Stimulated activated CD8-positive, alpha-beta memory T cell treated with anti-CD3 and anti-CD28 coated beads, Interleukin-4, amount 100 ng/mL, for 48 hours (primary cell): Measurements from ENCODE around the gene SLC11A2.

Experiments used
- DNase-seq: peaks from one replicate; pipeline ENCODE4 v3.0.0-alpha.2; 2020

SLC11A2 gene

GRCh38 chr12:51025836-51026638 is at the start of gene SLC11A2:
Gene SLC11A2, minus strand, starts transcription at chr12:51026384. Its CDS starts 15,656 bp downstream, at chr12:51010728.
- DNase-seq, result peak; percentile 95

GRCh38 chr12:51075390-51075789 is 49.2 kb upstream of the SLC11A2 start:
- no peak for DNase-seq

- DNase-seq, result no peak
Measured at GRCh38 chr12:51071663-51072062, 45.5 kb upstream of the SLC11A2 start.

GRCh38 chr12:51070004-51070403 is 43.8 kb upstream of the SLC11A2 start:
- no peak for DNase-seq

- DNase-seq, result no peak
Measured at GRCh38 chr12:51067771-51068170, 41.6 kb upstream of the SLC11A2 start.

- DNase-seq, result no peak
Measured at GRCh38 chr12:51067229-51067628, 41.0 kb upstream of the SLC11A2 start.

GRCh38 chr12:51065530-51065929 is 39.3 kb upstream of the SLC11A2 start:
- DNase-seq, result no peak

GRCh38 chr12:51062631-51063397 is 36.6 kb upstream of the SLC11A2 start:
- no peak for DNase-seq

GRCh38 chr12:51059086-51059485 is 32.9 kb upstream of the SLC11A2 start:
- no peak for DNase-seq

GRCh38 chr12:51056242-51056641 is 30.1 kb upstream of the SLC11A2 start:
- DNase-seq, result no peak

GRCh38 chr12:51055060-51055459 is 28.9 kb upstream of the SLC11A2 start:
- no peak for DNase-seq

- no peak for DNase-seq
Measured at GRCh38 chr12:51051787-51052186, 25.6 kb upstream of the SLC11A2 start.

- no peak for DNase-seq
Measured at GRCh38 chr12:51049525-51049924, 23.3 kb upstream of the SLC11A2 start.

GRCh38 chr12:51048661-51049251 is 22.6 kb upstream of the SLC11A2 start:
- no peak for DNase-seq

- peak; percentile 92 for DNase-seq
Measured at GRCh38 chr12:51047655-51048540, 21.7 kb upstream of the SLC11A2 start, which contains the start of gene LETMD1. Gene LETMD1, plus strand, starts transcription at chr12:51048327. Its CDS starts 30 bp downstream, at chr12:51048357.

GRCh38 chr12:51036279-51036678 is 10.1 kb upstream of the SLC11A2 start:
- no peak for DNase-seq

GRCh38 chr12:51033457-51034089 is 7.4 kb upstream of the SLC11A2 start:
- DNase-seq, result no peak

- no peak for DNase-seq
Measured at GRCh38 chr12:51033048-51033447, 6.9 kb upstream of the SLC11A2 start.

- no peak for DNase-seq
Measured at GRCh38 chr12:51028813-51029150, 2.6 kb upstream of the SLC11A2 start.

GRCh38 chr12:51028126-51028812 is 2.1 kb upstream of the SLC11A2 start:
- peak; percentile 36 for DNase-seq

GRCh38 chr12:51027342-51027835 is 1.2 kb upstream of the SLC11A2 start:
- no peak for DNase-seq
